Upper lobe of right lung (tissue), 1 donor: ENCODE data around the gene MLH1. TPM values are rescaled to one million over a fixed set of nuclear protein-coding genes. Genes with fewer than 3 reads are reported as not detected.

Source experiments
- ATAC-seq: fragments of 200-7000 bp; cut with Tn5 transposase; one replicate; pipeline ENCODE4 v1.9.1; 2020; ENCODE audit warnings: mild to moderate bottlenecking, moderate library complexity
- DNase-seq: peaks from one replicate; pipeline ENCODE4 v3.0.0-alpha.2; 2020
- H3K27ac ChIP-seq: fragments of 200-600 bp; one replicate; pipeline ENCODE4 v1.8.0; 2022
- H3K27me3 ChIP-seq: fragments of 200-600 bp; one replicate; pipeline ENCODE4 v1.8.0; 2022; ENCODE audit warnings: mild to moderate bottlenecking
- H3K36me3 ChIP-seq: fragments of 200-600 bp; one replicate; pipeline ENCODE4 v1.8.0; 2022
- H3K4me1 ChIP-seq: fragments of 200-600 bp; one replicate; pipeline ENCODE4 v1.8.0; 2022
- H3K4me3 ChIP-seq: fragments of 200-600 bp; one replicate; pipeline ENCODE4 v1.8.0; 2022; ENCODE audit warnings: mild to moderate bottlenecking
- H3K9me3 ChIP-seq: fragments of 200-600 bp; one replicate; pipeline ENCODE4 v1.8.0; 2022
- CTCF ChIP-seq: fragments of 200-600 bp; IDR thresholded peaks from one replicate; pipeline ENCODE4 v1.8.0; 2022; ENCODE audit warnings: antibody characterized with exemption
- intact Hi-C: fragments of 100-400 bp; cut with DNase I; formaldehyde crosslinking; loops from one replicate; pipeline ENCODE4 v1.11.0; 2022
- total RNA-seq: library from RNA; stranded (reverse); fragmentation: NEBNext Ultra II Directional; extraction: Animal tissue kit (Norgen Biotek cat#: 25700); gene quantifications from one replicate; pipeline ENCODE4 v1.2.1, GENCODE V29; 2021
- donor health status: DM: no; HTN: yes; CAD: no; lungs with severe emphysema.

The MLH1 gene
- total RNA-seq, 1 donor from 2014 or later, result 31.3 TPM

- H3K9me3 ChIP-seq, result no peaks in the 10 kb centered on the region
- no peak for TF ChIP-seq CTCF
- H3K36me3 ChIP-seq, result peaks cover 42% of the 10 kb centered on the region
- no peaks in the 10 kb centered on the region for H3K27me3 ChIP-seq
- H3K4me1 ChIP-seq, result no peaks in the 10 kb centered on the region
- H3K4me3 ChIP-seq, result no peak overlapping the region
- DNase-seq (no peak), ATAC-seq (no peak)
- H3K27ac ChIP-seq, result no peak overlapping the region
- intact Hi-C loops, result no loop called here
Observed at GRCh38 chr3:37082317-37082716, 89.0 kb downstream of the MLH1 start.

- H3K36me3 ChIP-seq, result peaks cover 44% of the 10 kb centered on the region
- no peak for ATAC-seq
- intact Hi-C loops, result no loop called here
- DNase-seq, result no peak
- no peak overlapping the region for H3K4me3 ChIP-seq
- H3K9me3 ChIP-seq, result no peaks in the 10 kb centered on the region
- H3K27me3 ChIP-seq, result no peaks in the 10 kb centered on the region
- TF ChIP-seq CTCF, result no peak
- no peak overlapping the region for H3K27ac ChIP-seq
- H3K4me1 ChIP-seq, result no peaks in the 10 kb centered on the region
Observed at GRCh38 chr3:37086918-37087317, 93.6 kb downstream of the MLH1 start.

GRCh38 chr3:37087870-37088269 is 94.6 kb downstream of the MLH1 start:
- Histone ChIP-seq H3K4me1 (no peaks in the 10 kb centered on the region), H3K9me3 (no peaks in the 10 kb centered on the region), H3K27ac (no peak overlapping the region), H3K27me3 (no peaks in the 10 kb centered on the region), H3K4me3 (no peak overlapping the region), H3K36me3 (peaks cover 38% of the 10 kb centered on the region)
- ATAC-seq, result no peak
- no peak for DNase-seq
- no peak for TF ChIP-seq CTCF
- intact Hi-C loops, result no loop called here

DNA sequence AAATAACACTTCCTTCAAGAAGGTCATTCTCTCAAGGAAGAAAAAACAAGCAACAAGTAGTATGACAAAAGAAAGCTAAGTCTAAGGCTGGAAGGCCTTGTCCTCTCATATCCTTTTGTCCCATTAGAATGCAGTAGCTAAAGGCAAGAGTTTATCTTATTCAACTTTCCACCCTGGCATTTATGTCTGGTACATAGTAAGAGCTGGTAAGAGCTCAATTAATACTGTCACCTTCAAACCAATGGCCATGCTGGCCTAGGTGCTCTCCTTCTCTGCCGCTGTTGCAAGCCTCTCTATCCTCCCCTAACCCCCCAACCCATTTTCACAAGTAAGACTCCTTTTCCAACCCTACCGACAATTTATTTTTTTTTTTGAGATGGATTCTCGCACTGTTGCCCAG is 99.2 kb downstream of the MLH1 start:
- ATAC-seq (no peak), DNase-seq (no peak)
- Histone ChIP-seq H3K4me1 (peaks cover 4% of the 10 kb centered on the region), H3K9me3 (no peaks in the 10 kb centered on the region), H3K27ac (no peak overlapping the region), H3K36me3 (peaks cover 38% of the 10 kb centered on the region), H3K27me3 (no peaks in the 10 kb centered on the region), H3K4me3 (no peak overlapping the region)
- intact Hi-C loops, result no loop called here
- TF ChIP-seq CTCF, result no peak

GRCh38 chr3:37093481-37093880 is 100.2 kb downstream of the MLH1 start:
- Histone ChIP-seq H3K36me3 (peaks cover 36% of the 10 kb centered on the region), H3K27ac (no peak overlapping the region), H3K4me3 (no peak overlapping the region), H3K27me3 (no peaks in the 10 kb centered on the region), H3K4me1 (peaks cover 7% of the 10 kb centered on the region), H3K9me3 (no peaks in the 10 kb centered on the region)
- no peak for DNase-seq
- intact Hi-C loops, result no loop called here
- no peak for TF ChIP-seq CTCF
- no peak for ATAC-seq

DNA sequence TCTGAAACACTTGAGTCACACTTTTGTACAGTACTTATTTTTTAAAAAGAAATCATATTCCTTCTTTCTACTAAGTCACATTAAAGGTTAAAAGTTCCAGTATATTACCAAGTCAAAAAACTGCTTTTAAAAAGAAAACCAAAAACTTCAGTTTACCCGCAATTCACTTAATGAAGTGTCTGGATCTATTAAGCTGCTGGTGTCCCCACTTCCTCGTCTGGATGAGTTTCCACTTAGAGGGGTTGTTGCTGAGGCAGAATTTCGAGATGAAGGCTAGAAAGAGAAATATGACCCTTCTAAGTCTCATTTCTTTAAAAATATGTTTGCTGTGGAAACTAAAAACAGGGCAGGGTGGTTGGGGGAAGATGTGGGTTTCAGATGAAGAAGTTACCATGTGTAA is 101.3 kb downstream of the MLH1 start:
- intact Hi-C loops, result no loop called here
- H3K9me3 ChIP-seq, result no peaks in the 10 kb centered on the region
- no peak for ATAC-seq
- H3K27ac ChIP-seq, result peak overlapping the region; percentile 3
- no peak overlapping the region for H3K4me3 ChIP-seq
- peaks cover 7% of the 10 kb centered on the region for H3K4me1 ChIP-seq
- peaks cover 25% of the 10 kb centered on the region for H3K36me3 ChIP-seq
- DNase-seq, result no peak
- no peak for TF ChIP-seq CTCF
- H3K27me3 ChIP-seq, result no peaks in the 10 kb centered on the region
